HuH-7 (cell line): Measurements from ENCODE around the gene SLC8A1.

Experiments
- DNase-seq: peaks from one replicate; pipeline ENCODE4 v3.0.0; 2011; ENCODE audit warnings: low spot score

The SLC8A1 gene

DNA sequence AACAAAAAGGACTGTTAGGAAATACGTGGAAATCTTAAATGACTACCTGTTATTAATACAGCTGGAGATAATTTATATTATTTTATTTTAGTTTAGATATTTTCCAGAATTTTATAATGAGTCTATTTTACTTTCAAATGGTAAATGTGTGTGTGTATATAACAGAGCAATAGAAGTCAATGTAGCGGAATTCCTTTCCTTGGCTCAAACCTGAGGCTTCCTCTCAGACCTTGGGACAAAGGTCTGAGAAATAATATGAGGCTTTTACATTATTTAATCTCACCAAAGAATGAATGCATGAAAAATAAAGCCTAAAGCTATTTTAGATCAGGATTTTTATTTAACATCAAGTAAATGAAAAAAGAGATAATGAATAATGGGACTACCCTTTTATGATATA lies 65.7 kb downstream of the SLC8A1 start:
- no peak for DNase-seq

DNA sequence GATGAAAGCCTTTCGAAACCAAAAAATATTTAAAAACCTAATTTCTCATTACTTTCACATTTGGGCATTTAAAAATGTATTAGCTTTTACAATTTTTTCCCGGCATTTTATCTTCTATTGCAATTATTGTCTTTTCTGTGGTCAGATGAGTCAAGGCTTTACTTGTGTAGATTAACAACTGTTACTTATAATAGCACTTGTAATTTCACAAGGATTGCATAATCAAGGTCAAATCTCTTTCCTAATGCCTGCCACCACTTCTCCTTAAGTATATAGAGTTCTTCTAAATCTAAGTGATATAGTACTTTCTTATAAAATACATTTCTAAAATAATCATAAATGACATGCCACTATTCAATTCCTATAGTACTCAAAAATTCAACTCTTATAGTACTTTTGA lies 67.2 kb downstream of the SLC8A1 start:
- no peak for DNase-seq

DNA sequence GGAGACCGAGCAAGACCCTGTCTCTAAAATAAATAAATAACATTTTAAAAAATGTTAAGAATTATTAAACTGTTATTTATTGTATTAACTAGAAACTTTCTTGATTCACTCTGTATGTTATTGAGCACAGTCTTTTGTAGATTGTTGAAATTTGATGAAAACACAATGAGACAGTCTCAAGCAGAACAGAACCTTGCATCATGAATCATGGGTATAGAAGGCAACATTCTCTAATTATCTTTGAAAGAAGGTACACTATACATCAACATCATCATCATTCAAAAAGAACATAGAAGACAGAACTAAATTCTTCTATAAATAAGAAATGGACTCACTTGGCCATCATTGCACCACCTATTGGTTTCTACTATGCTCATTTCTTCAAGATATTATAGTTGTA lies 67.7 kb downstream of the SLC8A1 start:
- no peak for DNase-seq

DNA sequence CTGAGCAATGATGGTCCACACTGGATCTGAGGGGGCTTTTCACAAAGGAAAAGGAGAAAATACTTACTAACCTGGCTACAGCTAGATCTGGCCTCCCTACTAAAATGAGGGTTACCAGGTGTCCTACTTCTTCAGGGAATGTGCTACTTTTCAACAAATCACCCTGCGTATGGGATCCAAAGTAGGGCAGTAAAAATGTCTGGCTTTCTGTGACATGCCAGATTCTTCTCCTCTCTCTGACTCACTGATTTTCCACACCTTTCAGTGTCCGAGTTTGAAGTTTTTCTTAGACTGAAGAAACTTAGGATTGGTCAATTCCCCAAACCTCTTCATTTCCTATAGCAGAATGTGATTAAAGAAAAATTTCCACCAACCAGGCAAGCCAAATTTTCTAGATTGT lies 71.2 kb downstream of the SLC8A1 start:
- no peak for DNase-seq

DNA sequence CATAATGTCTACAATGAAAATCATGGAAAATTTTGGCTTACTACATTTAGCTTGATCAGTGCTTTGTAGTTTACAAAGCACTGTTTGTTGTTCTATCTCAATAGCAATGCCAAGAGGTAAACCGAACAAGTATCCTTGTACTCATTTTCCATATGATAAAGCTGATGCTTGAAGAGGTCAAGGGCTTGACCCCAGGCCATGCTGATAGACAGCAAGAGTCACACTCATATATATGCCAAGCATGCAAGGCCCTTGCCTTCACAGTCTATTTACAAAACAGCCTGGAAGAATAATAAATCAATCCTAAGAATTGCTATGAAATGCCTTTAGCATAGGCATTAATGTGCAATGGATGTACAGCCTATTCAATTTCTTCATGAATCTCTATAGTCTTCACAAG lies 71.8 kb downstream of the SLC8A1 start:
- no peak for DNase-seq

DNA sequence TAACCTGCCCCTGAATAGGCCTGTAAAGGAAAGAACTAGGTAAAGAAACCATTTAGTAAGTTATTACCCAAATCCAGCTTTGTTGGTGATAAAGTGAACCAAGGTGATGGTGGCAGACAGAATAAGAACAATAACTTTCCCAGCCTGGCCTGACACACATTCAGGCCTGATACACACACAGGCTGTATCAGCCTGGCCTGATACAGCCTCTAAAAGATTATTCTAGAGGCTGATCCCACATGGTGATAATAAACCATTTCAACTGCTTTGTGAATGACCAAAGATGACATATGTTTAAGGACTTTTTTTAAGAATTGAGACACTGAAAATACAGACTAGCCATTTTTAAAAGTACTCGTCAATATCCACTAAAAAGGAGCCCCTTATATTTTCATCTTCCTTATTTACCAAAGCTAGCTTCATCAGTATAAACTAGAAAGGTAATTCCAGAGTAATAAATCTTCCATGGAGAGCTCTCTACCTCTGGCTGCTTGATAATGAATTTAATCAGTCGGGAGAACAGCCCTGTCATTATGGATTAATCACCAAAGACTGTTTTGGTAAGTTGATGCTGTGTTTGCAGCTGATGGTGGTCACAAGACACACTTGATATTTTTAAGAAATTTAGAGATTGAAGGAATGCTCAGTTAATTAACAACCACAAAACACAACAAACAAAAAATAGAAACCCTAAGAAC lies 77.2 kb downstream of the SLC8A1 start:
- DNase-seq, result no peak

DNA sequence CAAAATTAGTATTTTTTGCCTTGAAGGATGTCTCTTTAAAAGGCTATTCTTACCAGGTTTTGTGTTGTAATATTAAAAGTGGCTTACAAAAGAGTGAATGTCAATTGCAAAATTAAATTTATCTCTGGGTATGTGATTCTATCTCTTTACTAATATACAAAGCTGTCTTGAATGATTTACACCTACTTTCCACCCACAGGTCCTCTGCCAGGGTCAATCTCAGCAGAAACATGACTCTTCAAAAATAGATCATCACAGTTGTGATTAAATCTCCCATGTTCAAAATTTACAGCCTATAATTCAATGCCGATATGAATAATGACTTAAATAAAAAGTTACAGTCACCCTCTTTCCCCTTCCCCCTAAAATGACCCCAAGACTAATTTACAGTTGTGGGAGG lies 78.8 kb downstream of the SLC8A1 start:
- no peak for DNase-seq

DNA sequence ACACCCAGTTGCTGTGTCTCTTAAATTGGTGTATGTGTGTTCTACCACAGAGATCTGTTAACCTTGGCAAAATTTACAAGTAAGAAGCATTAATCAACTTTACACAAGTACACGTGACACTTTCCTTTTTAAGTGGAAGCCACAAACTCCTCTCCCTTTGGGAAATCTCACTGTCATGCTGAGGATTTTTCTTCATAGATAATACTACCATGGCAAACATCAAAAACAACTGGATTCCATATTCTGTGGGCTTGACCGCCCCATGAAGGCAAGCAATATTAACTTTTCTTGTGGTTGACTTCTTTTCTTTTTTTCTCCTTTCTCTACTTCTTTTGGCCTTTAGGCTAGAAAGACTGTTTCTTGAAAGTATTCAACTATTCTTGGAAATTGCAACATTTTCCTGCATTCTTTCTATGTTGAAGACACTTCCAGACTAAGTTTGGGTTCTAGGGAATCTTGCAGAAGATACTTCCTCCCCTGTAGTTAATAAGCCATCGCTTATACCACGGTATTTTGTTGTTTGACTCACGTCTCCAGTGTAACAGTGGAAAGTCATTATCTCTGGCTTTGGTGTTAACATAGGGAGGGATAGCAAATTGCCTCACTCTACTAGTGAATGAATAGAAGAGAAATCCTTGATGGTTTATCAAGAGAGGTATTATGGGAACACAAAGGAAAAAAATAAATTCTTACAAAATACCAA lies 79.5 kb downstream of the SLC8A1 start:
- DNase-seq, result no peak

DNA sequence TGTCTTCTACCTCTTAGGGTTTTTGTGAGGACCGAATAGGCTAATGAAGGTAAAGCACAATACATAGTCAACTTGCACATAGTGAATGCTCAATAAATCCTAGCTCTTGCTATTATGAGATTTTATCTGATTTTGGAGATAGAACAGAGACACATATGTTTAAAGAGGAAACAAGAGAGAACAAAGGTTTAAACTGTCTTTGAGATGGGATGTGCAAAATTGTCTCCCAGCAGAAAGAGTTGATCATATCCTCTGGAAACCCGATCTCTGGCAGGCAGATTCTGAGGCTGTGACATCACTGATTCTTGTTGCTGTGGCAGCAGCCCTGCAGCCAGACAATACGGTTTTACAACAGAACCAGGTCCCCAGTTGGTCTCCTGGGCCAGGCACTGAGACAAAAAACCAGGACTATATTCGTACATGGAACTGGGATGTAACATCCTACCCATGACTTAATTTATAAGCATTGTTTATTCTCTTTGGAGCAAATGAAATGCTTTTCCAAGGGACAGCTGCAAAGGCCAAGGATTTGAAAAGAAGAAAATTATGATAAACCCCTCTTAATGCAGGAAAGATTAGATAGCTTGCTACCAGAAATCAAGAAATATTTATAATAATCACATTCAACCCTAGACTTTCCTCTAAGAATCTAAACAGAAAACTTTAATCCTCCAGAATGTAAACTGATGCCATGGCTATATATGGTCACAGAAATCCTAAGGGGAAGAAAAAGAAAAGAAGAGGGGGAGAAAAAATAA lies 80.2 kb downstream of the SLC8A1 start:
- DNase-seq, result no peak

DNA sequence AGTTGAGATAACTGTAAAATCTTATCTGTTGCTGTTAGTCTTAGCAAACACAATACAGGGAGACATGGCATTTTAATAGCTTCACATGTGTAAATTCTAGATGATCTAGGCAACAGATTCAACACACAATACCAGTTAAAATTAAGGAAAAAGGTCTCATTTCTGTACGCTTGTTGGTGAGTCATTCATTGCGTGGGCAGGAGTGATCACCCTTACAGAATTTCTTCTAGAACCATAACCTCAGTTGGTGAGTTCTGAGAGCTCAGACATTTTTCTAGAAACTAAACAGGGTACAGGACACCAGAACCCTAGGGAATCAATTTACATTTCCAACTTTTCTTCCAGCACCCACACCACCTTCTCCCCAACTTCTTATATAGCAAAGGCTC lies 81.9 kb downstream of the SLC8A1 start:
- DNase-seq, result no peak

DNA sequence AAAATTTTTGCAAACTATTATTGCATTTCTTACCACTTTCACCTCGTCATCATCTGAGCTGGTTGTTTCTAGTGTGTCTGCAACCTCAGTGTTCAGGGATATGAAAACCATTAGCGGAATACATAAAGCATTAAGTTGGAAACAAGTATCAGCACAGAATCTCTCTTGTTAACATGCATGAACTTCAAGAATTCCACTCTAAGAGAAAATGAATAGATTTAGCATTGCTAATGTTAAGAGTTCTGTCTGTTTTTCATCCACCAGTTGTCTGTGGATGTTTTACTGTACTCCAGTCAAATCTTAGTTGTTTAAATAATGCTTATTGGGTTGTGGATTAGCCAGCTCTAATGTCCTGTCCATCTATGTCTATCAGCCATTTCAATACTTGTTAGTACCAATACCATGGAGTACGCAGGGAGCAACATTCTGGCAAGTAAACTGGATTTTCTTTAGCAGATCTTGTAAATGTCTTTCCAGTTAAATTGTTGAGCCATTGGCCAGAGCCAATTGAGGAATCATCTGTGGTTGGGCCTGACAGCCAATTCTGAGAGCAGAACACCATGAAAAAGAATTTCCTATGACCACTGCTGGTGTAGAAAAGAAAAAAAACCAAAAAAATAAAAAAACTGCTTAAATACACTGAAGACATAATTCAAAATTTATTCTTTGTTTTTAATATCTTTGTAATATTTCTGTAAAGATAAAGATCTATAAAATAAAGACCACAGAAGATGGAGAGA lies 82.5 kb downstream of the SLC8A1 start:
- DNase-seq, result no peak

DNA sequence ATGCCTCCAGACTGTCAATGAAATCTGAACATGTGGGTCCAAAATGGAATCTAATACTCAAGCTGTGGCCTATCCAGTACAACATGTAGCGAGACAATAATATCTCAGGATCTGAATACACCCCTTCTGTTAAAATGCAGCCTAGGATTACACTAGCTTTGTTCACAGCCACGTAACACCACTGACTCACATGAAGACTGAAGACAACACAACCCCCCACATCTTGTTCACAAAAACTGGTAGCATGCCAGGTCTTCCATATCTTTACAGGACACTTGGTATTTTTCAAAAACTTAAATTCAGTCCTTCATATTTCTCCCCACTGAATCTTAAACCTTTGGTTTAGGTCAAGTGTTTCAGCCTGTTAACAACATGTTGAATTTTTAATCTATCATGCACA lies 84.2 kb downstream of the SLC8A1 start:
- DNase-seq, result no peak

DNA sequence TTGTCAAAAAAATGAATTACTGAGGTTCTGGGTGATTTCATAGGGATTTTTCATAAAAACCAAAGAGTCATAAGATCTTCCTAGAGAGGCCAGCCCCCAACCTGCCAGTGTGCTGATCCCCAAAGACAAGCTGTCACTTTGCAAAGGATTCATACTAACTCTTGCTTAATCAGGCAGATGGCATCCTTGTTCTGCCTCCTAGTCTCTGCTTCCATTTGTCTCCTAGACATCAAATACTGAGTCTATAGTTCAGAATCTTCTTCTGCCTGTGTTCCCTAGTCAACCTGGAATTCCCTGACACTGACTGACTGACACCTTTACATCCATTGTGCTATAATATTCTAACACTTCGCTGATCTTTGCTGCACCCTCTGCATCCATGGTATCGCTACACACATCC lies 84.9 kb downstream of the SLC8A1 start:
- no peak for DNase-seq

DNA sequence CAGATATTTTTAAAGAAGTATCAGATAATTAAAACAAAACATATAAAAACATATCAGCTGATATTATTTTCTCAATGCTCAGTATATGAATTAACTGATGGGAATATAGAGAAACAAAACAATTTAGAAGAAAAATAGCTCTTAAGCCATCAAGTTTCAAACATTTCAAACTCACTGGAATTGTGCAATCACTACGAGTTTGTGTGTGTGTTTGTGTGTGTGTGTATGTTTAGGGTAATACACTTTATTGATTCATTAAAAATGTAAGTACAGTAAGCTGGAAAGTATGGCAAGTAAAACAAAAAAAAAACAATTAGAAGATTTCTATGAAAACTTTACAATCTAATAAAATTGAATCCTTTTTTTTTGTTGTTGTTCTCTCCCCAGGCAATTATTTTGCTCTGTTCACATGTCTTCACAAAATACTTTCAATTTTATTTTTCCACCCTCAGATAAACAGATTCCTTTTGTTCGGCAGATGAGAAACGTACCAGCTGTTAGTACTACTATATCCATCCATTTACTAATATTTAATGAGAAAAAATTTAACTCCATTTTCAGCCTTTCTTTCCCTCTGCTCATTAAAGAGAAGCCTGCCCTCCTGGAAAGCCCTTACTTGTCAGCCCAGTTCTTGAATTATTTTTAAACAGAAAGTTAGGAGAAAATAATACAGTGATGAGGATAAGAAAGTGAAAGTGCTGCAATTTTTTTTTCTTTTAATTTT lies 87.6 kb downstream of the SLC8A1 start:
- no peak for DNase-seq

DNA sequence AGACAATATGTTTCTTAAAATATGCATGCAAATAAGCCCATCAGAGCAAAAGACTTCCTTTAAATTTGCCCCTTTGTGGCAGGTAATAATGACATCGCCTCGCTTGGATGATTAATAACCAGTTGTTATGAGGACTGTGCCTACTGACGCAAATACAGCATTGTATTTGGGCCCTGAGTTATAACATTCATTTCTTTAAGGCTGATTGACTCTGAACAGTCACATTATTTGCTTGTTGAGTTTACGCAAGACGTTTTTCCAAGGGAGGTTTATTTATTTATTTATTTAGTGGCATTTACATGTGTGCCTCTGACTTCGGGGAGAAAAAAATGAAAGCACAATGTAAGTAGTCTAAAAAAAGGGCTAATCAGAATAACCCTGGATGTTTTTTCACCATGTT lies 88.3 kb downstream of the SLC8A1 start:
- no peak for DNase-seq

DNA sequence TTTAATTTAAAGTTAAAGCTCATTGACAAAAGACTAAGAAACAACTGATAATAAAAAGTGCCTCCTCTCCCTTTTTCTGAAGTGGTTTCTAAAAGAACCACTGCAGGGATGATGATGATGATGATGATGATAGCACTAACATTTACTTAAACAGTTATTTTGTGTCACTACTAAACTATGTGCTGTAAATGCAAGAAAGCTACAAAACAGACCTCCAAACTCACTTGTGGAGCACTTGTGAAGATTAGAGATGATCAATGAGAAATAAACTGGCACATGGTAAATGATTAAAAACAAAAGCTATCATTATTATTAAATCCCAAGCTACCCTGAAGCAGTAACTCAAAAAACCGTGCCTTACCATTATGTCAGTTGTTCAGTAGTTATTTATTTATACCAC lies 88.7 kb downstream of the SLC8A1 start:
- DNase-seq, result no peak

DNA sequence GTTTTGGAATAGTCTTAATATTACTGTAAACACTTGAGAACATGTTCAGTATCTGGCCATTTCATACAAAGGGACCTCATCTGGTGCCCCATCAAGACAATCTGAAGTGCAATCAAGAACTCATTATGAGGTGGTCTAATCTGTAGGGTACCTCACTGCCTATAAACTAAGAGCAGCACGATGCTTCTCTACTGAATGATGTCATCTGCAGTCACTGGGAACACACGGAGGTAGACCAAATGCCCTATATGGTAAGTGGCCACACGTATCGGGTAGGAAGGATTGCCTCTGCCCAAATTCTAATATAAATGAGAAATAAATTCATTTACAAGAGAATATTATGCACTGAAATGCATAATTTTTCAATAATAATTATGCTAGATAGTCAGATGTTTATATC lies 90.4 kb downstream of the SLC8A1 start:
- no peak for DNase-seq

DNA sequence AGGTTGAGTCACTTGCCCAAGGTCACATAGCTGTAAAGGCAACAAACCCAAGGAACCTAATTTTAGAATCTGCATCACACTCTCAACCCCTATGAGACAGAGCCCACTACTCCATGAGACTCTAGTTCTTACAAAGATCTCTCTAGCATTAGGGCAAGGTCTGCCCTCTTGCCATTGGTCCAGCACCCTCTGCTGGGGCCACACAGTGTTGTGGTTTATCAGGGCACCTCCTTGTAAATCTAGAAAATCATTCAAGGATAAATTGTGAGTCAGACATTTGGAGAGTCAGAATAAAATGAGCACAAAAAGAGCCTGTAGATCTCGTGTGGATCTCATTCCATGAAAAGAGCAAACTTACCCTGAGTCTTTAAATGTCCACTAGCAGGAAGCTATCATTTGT lies 91.2 kb downstream of the SLC8A1 start:
- no peak for DNase-seq

DNA sequence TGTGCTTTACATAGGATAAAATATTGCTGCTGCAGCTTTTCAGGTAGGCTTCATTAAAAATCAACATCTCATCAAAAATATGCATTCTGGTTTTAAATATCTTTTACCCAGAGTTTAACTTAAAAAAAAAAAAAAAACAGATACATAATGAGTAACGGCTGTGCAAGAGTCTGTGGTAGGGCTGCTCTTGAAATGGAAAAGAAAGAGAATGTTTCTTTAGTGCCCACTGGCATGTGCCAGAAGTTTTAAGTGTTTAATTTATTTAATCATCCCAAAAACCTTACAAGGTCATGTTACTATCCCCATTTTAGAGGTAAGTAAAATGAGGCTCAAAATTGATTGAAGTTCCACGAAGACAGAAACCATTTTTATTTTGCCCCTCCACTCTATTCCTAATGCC lies 92.1 kb downstream of the SLC8A1 start:
- DNase-seq, result no peak

DNA sequence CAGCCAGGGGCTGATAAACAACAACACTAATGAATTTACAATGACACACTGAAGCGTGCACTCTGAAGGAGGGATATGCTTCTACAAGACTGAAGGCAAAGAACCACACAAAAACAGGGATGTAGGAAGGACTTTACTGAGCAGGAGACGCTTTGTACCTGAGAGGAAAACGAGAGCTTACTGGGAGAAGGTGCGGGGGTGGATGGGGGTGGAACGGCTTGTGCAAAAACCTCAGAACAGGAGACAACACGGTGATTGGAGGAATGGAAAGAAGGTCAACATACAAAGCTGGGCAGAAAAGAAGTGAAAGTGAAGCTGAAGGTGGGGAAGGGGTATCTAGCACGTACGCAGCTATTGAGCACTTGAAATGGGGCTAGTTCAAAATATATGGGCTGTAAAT lies 93.1 kb downstream of the SLC8A1 start:
- DNase-seq, result no peak

DNA sequence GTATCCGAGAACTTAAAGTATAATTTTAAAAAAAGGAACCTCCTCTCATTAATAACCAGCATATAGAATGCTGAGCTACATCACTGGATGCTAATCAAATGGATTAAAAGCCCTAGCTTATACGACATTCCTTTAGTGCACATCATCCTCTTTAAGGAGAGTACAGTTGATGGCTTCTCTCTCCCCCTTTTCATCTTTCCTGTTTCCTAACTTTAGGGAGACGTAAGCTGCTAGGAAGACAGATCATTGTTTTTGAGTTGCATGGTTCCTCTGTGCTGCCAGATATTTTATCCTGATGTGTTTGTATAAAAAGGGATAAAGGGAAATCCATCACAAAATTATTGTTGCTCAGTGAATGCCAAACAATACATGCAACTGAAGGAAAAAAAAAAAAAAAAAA lies 94.2 kb downstream of the SLC8A1 start:
- no peak for DNase-seq

DNA sequence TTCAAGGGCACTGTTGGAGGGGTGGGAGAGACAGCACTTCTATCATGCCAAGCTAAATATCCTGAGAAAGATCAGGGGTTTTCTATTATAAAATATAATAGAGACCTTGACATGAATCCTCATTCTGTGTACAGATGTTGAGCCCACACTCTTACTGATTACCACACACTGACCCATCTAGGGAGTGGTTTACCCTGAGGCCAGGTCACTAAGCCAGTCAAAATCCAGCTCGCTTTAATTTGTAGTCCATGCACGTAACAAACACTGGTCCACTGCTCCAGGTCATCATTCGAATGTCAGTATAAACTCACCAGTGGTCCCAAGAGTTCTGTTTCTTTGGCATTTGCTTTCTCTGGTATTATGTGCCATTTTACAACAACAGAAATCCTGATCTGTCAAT lies 96.4 kb downstream of the SLC8A1 start:
- no peak for DNase-seq
